PC-9 (cell line): ENCODE data around the gene CR2. TPM values are rescaled to one million over a fixed set of nuclear protein-coding genes. Genes with fewer than 3 reads are reported as not detected.

ENCODE experiments used
- BruUV-seq: library from RNA; stranded (reverse); fragments of 400-500 nt; replicated peaks from 2 replicates; lab custom pipeline; 2021; lab: Mats Ljungman, UMichigan
- CTCF ChIA-PET: fragments of 300-600 bp; sonication (Branson Sonifier 250); formaldehyde crosslinking; loops from one replicate; lab custom pipeline; 2022; ENCODE audit warnings: antibody characterized with exemption; lab: Charles Lee
- POLR2A ChIA-PET: fragments of 300-600 bp; sonication (Branson Sonifier 250); formaldehyde crosslinking; loops from one replicate; lab custom pipeline; 2022; ENCODE audit warnings: antibody characterized with exemption; ENCODE audit not compliant: unreplicated experiment; lab: Charles Lee
- DNase-seq, 2 experiments: peaks; one replicate each; pipeline versions ENCODE4 v3.0.0 to v3.0.0-alpha.2; 2015 to 2022; ENCODE audit warnings: mixed read lengths in 1 of 2
- H2AFZ ChIP-seq: fragments of 200-600 bp; sonication (generic); 2 replicates; pipeline ENCODE4 v1.8.1; 2017; ENCODE audit warnings: antibody characterized with exemption
- H3F3A ChIP-seq: fragments of 200-600 bp; sonication (generic); 2 replicates; pipeline ENCODE4 v1.8.1; 2017; ENCODE audit warnings: antibody characterized with exemption, mild to moderate bottlenecking, low read depth; ENCODE audit not compliant: insufficient read depth
- H3K27ac ChIP-seq: fragments of 200-600 bp; sonication (generic); 2 replicates; pipeline ENCODE4 v1.6.1; 2016; ENCODE audit warnings: mixed run types
- H3K27me3 ChIP-seq: fragments of 200-600 bp; sonication (generic); 2 replicates; pipeline ENCODE4 v1.6.1; 2016; ENCODE audit warnings: low read depth, mixed run types; ENCODE audit not compliant: insufficient read depth
- H3K36me3 ChIP-seq: fragments of 200-600 bp; sonication (generic); 2 replicates; pipeline ENCODE4 v1.6.1; 2016; ENCODE audit warnings: low read depth, mixed run types
- H3K4me1 ChIP-seq: fragments of 200-600 bp; sonication (generic); replicated peaks from 2 replicates; pipeline ENCODE4 v1.6.1; 2016; ENCODE audit warnings: mixed run types; ENCODE audit not compliant: insufficient read depth
- H3K4me2 ChIP-seq: fragments of 200-600 bp; sonication (generic); 2 replicates; pipeline ENCODE4 v1.6.1; 2017; ENCODE audit warnings: mixed run types
- H3K4me3 ChIP-seq: fragments of 200-600 bp; sonication (generic); 2 replicates; pipeline ENCODE4 v1.6.1; 2016; ENCODE audit warnings: mixed run types
- H3K79me2 ChIP-seq: fragments of 200-600 bp; sonication (generic); 2 replicates; pipeline ENCODE4 v1.6.1; 2017; ENCODE audit warnings: low read depth, mixed run types
- H3K9me2 ChIP-seq: fragments of 200-600 bp; sonication (generic); 2 replicates; pipeline ENCODE4 v1.8.1; 2017; ENCODE audit warnings: mild to moderate bottlenecking; ENCODE audit not compliant: insufficient read depth
- H3K9me3 ChIP-seq: fragments of 200-600 bp; sonication (generic); 2 replicates; pipeline ENCODE4 v1.8.1; 2016; ENCODE audit warnings: low read depth; ENCODE audit not compliant: insufficient read depth
- H4K20me1 ChIP-seq: fragments of 200-600 bp; sonication (generic); 2 replicates; pipeline ENCODE4 v1.8.1; 2017; ENCODE audit not compliant: insufficient read depth
- EZH2 ChIP-seq: fragments of 200-600 bp; sonication (generic); IDR thresholded peaks from 2 replicates; pipeline ENCODE4 v1.8.0; 2017; ENCODE audit warnings: antibody characterized with exemption, low read depth
- intact Hi-C: fragments of 100-400 bp; cut with micrococcal nuclease; formaldehyde crosslinking; loops from one replicate; pipeline ENCODE4 v1.10.0; 2022; ENCODE audit not compliant: unreplicated experiment
- total RNA-seq: library from RNA; stranded (reverse); gene quantifications from 2 replicates; pipeline ENCODE4 v1.2.3, GENCODE V29; 2021
- TF ChIP-seq, protein P1 (sequence below): fragments of 200-600 bp; sonication (generic); conservative IDR thresholded peaks from 2 replicates; pipeline ENCODE4 v1.6.1; 2017; ENCODE audit warnings: mixed run types, antibody characterized with exemption, mild to moderate bottlenecking, moderate library complexity

Gene CR2
- total RNA-seq, 1 experiment from 2014 or later, result 4.3 TPM

DNA sequence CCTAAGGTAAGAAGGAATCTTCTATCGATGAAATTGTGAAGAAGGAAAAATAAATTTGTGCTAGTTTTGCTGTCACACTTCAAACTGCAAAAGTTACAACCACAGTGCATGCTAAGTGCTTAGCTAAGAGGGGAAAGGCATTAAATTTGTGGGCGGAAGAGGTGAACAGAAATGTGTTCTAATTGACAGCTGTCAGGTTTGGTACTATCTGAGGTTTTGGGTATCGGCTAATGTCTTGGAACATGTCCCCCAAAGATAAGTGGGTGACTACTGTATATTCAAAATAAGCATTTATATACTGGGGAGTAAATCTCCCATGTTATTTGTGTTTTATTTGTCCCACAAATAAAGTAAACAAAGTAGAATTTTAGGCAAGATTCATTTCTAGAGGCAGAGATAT, 49.8 kb downstream of the CR2 start:
- no peaks in the 10 kb centered on the region for H3K79me2 ChIP-seq
- H3K4me1 ChIP-seq, result no peaks in the 10 kb centered on the region
- ChIA-PET POLR2A (no interaction called here), CTCF (no interaction called here)
- H3K27ac ChIP-seq, result no peak overlapping the region
- no peaks in the 10 kb centered on the region for H3K36me3 ChIP-seq
- BruUV-seq, result no TSS peak
- no peak overlapping the region for H3K4me2 ChIP-seq
- H3F3A ChIP-seq, result no peaks in the 10 kb centered on the region
- TF ChIP-seq EZH2, result no peak
- TF ChIP-seq, protein P1, sequence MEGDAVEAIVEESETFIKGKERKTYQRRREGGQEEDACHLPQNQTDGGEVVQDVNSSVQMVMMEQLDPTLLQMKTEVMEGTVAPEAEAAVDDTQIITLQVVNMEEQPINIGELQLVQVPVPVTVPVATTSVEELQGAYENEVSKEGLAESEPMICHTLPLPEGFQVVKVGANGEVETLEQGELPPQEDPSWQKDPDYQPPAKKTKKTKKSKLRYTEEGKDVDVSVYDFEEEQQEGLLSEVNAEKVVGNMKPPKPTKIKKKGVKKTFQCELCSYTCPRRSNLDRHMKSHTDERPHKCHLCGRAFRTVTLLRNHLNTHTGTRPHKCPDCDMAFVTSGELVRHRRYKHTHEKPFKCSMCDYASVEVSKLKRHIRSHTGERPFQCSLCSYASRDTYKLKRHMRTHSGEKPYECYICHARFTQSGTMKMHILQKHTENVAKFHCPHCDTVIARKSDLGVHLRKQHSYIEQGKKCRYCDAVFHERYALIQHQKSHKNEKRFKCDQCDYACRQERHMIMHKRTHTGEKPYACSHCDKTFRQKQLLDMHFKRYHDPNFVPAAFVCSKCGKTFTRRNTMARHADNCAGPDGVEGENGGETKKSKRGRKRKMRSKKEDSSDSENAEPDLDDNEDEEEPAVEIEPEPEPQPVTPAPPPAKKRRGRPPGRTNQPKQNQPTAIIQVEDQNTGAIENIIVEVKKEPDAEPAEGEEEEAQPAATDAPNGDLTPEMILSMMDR, result no peak
- H3K4me3 ChIP-seq, result no peak overlapping the region
- H4K20me1 ChIP-seq, result no peaks in the 10 kb centered on the region
- no peaks in the 10 kb centered on the region for H3K9me2 ChIP-seq
- H2AFZ ChIP-seq, result no peak overlapping the region
- intact Hi-C loops, result no loop called here
- H3K27me3 ChIP-seq, result peaks cover 36% of the 10 kb centered on the region
- no peak for DNase-seq
- no peaks in the 10 kb centered on the region for H3K9me3 ChIP-seq

DNA sequence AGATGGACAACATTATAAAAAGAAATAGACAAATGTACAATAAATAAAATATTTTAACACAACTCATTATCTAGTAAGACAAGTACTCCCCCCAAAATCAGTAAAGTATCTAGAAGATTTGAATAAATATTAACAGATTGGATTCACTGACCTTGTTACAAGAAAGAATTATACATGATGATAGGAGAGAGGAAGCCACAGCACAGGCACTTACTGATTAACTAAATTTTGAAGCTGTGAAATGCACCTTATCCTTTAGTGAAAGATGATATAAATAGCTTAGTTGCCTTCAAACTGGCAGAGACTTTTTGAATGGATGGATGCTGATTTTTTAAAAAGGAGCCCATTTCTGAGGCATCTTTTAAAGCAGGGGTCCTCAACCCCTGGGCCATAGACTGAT, 50.3 kb downstream of the CR2 start:
- H3K79me2 ChIP-seq, result no peaks in the 10 kb centered on the region
- H3K36me3 ChIP-seq, result no peaks in the 10 kb centered on the region
- H2AFZ ChIP-seq, result no peak overlapping the region
- ChIA-PET POLR2A (no interaction called here), CTCF (no interaction called here)
- no peaks in the 10 kb centered on the region for H3K4me1 ChIP-seq
- no peaks in the 10 kb centered on the region for H4K20me1 ChIP-seq
- no peaks in the 10 kb centered on the region for H3F3A ChIP-seq
- H3K9me3 ChIP-seq, result no peaks in the 10 kb centered on the region
- no peak for DNase-seq
- TF ChIP-seq, protein P1, result no peak
- no peak for TF ChIP-seq EZH2
- peaks cover 36% of the 10 kb centered on the region for H3K27me3 ChIP-seq
- H3K4me3 ChIP-seq, result no peak overlapping the region
- intact Hi-C loops, result no loop called here
- BruUV-seq, result no TSS peak
- no peaks in the 10 kb centered on the region for H3K9me2 ChIP-seq
- no peak overlapping the region for H3K27ac ChIP-seq
- no peak overlapping the region for H3K4me2 ChIP-seq

DNA sequence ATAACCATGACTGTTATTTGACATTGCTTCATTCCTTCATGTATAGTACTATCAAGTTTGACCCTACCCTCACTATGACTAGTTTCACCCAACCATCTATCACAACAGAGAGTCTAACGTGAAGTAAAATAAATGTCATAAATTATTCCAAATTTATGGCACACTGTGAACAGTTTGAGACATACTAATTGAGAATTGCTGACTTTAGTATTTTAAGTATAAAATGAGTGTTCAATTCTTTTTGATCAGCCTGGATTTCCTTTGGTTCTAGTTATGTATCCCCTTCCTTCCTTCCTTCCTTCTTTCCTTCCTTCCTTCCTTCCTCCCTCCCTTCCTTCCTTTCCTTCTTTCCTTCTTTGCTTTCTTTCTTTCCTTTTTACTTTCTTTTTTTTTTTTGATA, 56.3 kb downstream of the CR2 start:
- BruUV-seq, result no TSS peak
- Histone ChIP-seq H3F3A (no peaks in the 10 kb centered on the region), H3K9me3 (no peaks in the 10 kb centered on the region), H3K27me3 (peaks cover 7% of the 10 kb centered on the region; the same call in 1 of the 2 replicates), H3K4me1 (no peaks in the 10 kb centered on the region), H2AFZ (no peak overlapping the region), H3K4me2 (no peak overlapping the region), H3K9me2 (no peaks in the 10 kb centered on the region), H4K20me1 (no peaks in the 10 kb centered on the region), H3K79me2 (no peaks in the 10 kb centered on the region), H3K4me3 (no peak overlapping the region), H3K27ac (no peak overlapping the region), H3K36me3 (no peaks in the 10 kb centered on the region)
- no peak for DNase-seq
- TF ChIP-seq EZH2, result no peak
- TF ChIP-seq, protein P1, result no peak
- POLR2A ChIA-PET, result no interaction called here
- intact Hi-C loops, result no loop called here
- CTCF ChIA-PET, result no interaction called here
